Measurements from ENCODE around the gene GNAI3.

The GNAI3 gene

GRCh38 chr1:109529881-109530456, 18.4 kb upstream of the GNAI3 start:
- Histone ChIP-seq H3K9ac (ENCODE audit: low read length) (no peak overlapping the region), H3F3A (ENCODE audit: insufficient read depth) (no peaks in the 10 kb centered on the region), H3K27ac (ENCODE audit: low read depth, low read length) (no peak overlapping the region), H4K20me1 (ENCODE audit: low read depth, low read length) (no peaks in the 10 kb centered on the region), H3K27me3 (ENCODE audit: low read length) (no peaks in the 10 kb centered on the region), H3K79me2 (ENCODE audit: insufficient read depth, low read length) (no peaks in the 10 kb centered on the region), H3K4me3 (ENCODE audit: insufficient read depth, low read length, poor library complexity, severe bottlenecking) (no peak overlapping the region), H3K36me3 (ENCODE audit: low read length) (no peaks in the 10 kb centered on the region), H3K9me3 (ENCODE audit: insufficient read depth, low read length) (no peaks in the 10 kb centered on the region), H2AFZ (ENCODE audit: low read depth, low read length, severe bottlenecking) (no peak overlapping the region), H3K4me2 (ENCODE audit: low read depth, low read length, poor library complexity, severe bottlenecking) (no peak overlapping the region), H3K9me2 (replicated peaks; ENCODE audit: insufficient read depth, low read length) (no peaks in the 10 kb centered on the region)
- TF ChIP-seq CTCF (IDR thresholded peaks at IDR 0.05; ENCODE audit: insufficient read depth, low read length, poor library complexity, severe bottlenecking) (no peak), EZH2phosphoT487 (conservative IDR thresholded peaks at IDR 0.05; ENCODE audit: low read length) (no peak)

GRCh38 chr1:109530457-109531087, 17.8 kb upstream of the GNAI3 start:
- no peak overlapping the region for H3K4me3 ChIP-seq (ENCODE audit: insufficient read depth, low read length, poor library complexity, severe bottlenecking)
- H2AFZ ChIP-seq (ENCODE audit: low read depth, low read length, severe bottlenecking), result no peak overlapping the region

GRCh38 chr1:109531380-109531779, 17.0 kb upstream of the GNAI3 start:
- Histone ChIP-seq H3K27me3 (ENCODE audit: low read length) (no peaks in the 10 kb centered on the region), H3K9ac (ENCODE audit: low read length) (no peak overlapping the region), H2AFZ (ENCODE audit: low read depth, low read length, severe bottlenecking) (no peak overlapping the region), H3K9me3 (ENCODE audit: insufficient read depth, low read length) (no peaks in the 10 kb centered on the region), H3K4me3 (ENCODE audit: insufficient read depth, low read length, poor library complexity, severe bottlenecking) (no peak overlapping the region), H3K36me3 (ENCODE audit: low read length) (no peaks in the 10 kb centered on the region), H3K9me2 (replicated peaks; ENCODE audit: insufficient read depth, low read length) (no peaks in the 10 kb centered on the region), H4K20me1 (ENCODE audit: low read depth, low read length) (no peaks in the 10 kb centered on the region), H3K27ac (ENCODE audit: low read depth, low read length) (no peak overlapping the region), H3K4me2 (ENCODE audit: low read depth, low read length, poor library complexity, severe bottlenecking) (no peak overlapping the region), H3K79me2 (ENCODE audit: insufficient read depth, low read length) (no peaks in the 10 kb centered on the region), H3F3A (ENCODE audit: insufficient read depth) (no peaks in the 10 kb centered on the region)
- no peak for TF ChIP-seq EZH2phosphoT487 (conservative IDR thresholded peaks at IDR 0.05; ENCODE audit: low read length)

More at GRCh38 chr1:109530457-109531087, 17.8 kb upstream of the GNAI3 start:
- H3K27ac ChIP-seq (ENCODE audit: low read depth, low read length), result no peak overlapping the region
- H3K27me3 ChIP-seq (ENCODE audit: low read length), result no peaks in the 10 kb centered on the region
- no peak overlapping the region for H3K4me2 ChIP-seq (ENCODE audit: low read depth, low read length, poor library complexity, severe bottlenecking)
- no peaks in the 10 kb centered on the region for H4K20me1 ChIP-seq (ENCODE audit: low read depth, low read length)
- TF ChIP-seq EZH2phosphoT487 (conservative IDR thresholded peaks at IDR 0.05; ENCODE audit: low read length) (no peak), CTCF (IDR thresholded peaks at IDR 0.05; ENCODE audit: insufficient read depth, low read length, poor library complexity, severe bottlenecking) (no peak)
- no peaks in the 10 kb centered on the region for H3K9me3 ChIP-seq (ENCODE audit: insufficient read depth, low read length)
- no peak overlapping the region for H3K9ac ChIP-seq (ENCODE audit: low read length)
- no peaks in the 10 kb centered on the region for H3K36me3 ChIP-seq (ENCODE audit: low read length)
- H3K79me2 ChIP-seq (ENCODE audit: insufficient read depth, low read length), result no peaks in the 10 kb centered on the region
- H3F3A ChIP-seq (ENCODE audit: insufficient read depth), result no peaks in the 10 kb centered on the region
- H3K9me2 ChIP-seq (replicated peaks; ENCODE audit: insufficient read depth, low read length), result no peaks in the 10 kb centered on the region

GRCh38 chr1:109531826-109532364, 16.5 kb upstream of the GNAI3 start:
- Histone ChIP-seq H3K9me2 (replicated peaks; ENCODE audit: insufficient read depth, low read length) (no peaks in the 10 kb centered on the region), H3K27ac (ENCODE audit: low read depth, low read length) (no peak overlapping the region), H3K4me2 (ENCODE audit: low read depth, low read length, poor library complexity, severe bottlenecking) (no peak overlapping the region), H2AFZ (ENCODE audit: low read depth, low read length, severe bottlenecking) (peak overlapping the region; percentile 36), H4K20me1 (ENCODE audit: low read depth, low read length) (no peaks in the 10 kb centered on the region), H3K27me3 (ENCODE audit: low read length) (no peaks in the 10 kb centered on the region), H3F3A (ENCODE audit: insufficient read depth) (no peaks in the 10 kb centered on the region), H3K79me2 (ENCODE audit: insufficient read depth, low read length) (no peaks in the 10 kb centered on the region), H3K4me3 (ENCODE audit: insufficient read depth, low read length, poor library complexity, severe bottlenecking) (no peak overlapping the region), H3K36me3 (ENCODE audit: low read length) (no peaks in the 10 kb centered on the region), H3K9me3 (ENCODE audit: insufficient read depth, low read length) (no peaks in the 10 kb centered on the region), H3K9ac (ENCODE audit: low read length) (no peak overlapping the region)
- TF ChIP-seq CTCF (IDR thresholded peaks at IDR 0.05; ENCODE audit: insufficient read depth, low read length, poor library complexity, severe bottlenecking) (no peak), EZH2phosphoT487 (conservative IDR thresholded peaks at IDR 0.05; ENCODE audit: low read length) (no peak)

Measured in SU-DHL-6 (cell line).